ENCODE data around the gene ULBP2.
"Not testable (repeated sequence)": the region's sequence is repeated elsewhere in the genome, so short reads cannot be mapped to it uniquely, and the experiment has no call there.

The ULBP2 gene

GRCh38 chr6:149927025-149927424 is 14.8 kb upstream of the ULBP2 start:
- DNase-seq: not testable (repeated sequence)

GRCh38 chr6:149929422-149929821 is 12.4 kb upstream of the ULBP2 start:
- no peak for DNase-seq

DNA sequence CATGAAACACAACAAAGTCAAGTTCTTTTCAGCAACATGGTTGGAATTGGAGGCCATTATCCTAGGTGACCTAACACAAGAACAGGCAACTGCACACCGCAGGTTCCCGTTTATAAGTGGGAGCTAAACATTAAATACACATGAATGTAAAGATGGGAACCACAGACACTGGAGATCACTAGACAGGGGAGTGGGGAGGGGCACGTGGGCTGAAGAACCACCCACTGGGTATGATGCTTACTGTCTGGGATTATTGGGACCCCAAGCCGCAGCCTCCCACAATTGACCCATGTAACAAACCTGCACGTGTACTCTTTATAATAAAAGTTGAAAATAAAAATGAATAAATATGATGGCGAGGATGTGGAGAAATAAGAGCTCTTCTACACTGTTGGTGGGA is 10.3 kb upstream of the ULBP2 start:
- DNase-seq: no peak

DNA sequence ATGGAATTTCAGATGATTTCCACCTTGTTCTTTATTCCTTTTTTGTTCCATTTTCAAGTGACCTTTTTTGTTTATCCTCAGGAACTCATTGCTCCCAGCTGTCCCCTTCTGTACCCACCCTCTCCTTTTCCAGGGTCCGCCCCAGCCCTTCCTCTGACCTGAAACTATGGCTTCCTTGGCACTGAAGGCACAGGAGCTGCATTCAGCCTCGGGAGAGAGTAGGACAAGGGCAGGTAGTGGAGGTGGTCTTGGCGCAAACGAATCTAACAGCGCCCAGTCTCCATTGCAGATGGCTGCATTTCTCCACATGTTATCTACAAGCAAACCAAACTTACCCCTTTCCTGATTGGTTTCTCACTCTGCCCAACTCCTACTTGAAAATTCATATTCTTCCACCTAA is 8.8 kb upstream of the ULBP2 start:
- DNase-seq: no peak

GRCh38 chr6:149933461-149933860 is 8.4 kb upstream of the ULBP2 start:
- DNase-seq: no peak

GRCh38 chr6:149934249-149935156 is 7.3 kb upstream of the ULBP2 start:
- DNase-seq: peak; percentile 57 to 59

DNA sequence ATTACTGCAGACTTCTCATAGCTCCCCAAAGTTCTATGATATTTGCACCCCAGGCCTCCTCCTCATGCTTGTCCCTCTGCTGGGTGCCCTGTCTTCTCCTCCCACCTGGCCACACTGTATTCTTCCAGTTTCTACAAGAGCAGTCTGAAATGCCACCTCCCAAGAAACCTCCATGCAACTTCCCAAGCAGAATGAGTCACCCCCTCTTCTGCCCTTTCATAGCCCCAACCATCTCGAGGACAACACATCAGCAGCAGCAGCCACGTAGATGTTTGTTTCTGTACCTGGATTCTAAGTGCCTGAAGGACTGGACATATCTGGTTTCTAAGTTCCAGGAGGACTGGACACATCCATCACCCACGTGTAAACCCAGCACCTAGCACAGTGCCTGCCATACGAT is 6.6 kb upstream of the ULBP2 start:
- DNase-seq: no peak

- DNase-seq: no peak
Observed at GRCh38 chr6:149935668-149936067, 6.1 kb upstream of the ULBP2 start.

- DNase-seq: no peak
Observed at GRCh38 chr6:149936743-149937142, 5.1 kb upstream of the ULBP2 start.

GRCh38 chr6:149938013-149938570 is 3.7 kb upstream of the ULBP2 start:
- not testable (repeated sequence) for DNase-seq

- DNase-seq: peak in 1 of 2 experiments; percentile 41
Observed at GRCh38 chr6:149938571-149939355, 3.1 kb upstream of the ULBP2 start.

DNA sequence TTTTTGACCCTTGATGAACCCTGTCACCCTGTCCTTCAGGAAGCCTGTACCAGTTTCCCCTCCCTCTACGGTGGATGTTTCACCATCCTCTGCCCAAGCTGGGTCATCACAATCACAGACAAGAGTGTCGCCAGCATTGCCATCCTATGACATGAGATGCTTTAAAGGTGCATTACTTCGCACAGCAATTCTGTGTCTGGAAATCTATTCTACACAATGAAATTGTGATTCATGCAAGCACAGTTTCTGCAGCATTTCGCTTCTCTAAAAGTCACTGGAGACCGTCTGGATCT is 2.5 kb upstream of the ULBP2 start:
- DNase-seq: no peak

GRCh38 chr6:149939909-149940671 is 1.7 kb upstream of the ULBP2 start:
- no peak for DNase-seq

GRCh38 chr6:149940672-149940982 is 1.2 kb upstream of the ULBP2 start:
- no peak for DNase-seq

GRCh38 chr6:149942461-149942829 is 631 bp downstream of the ULBP2 start:
- no peak for DNase-seq

- DNase-seq: not testable (repeated sequence)
Observed at GRCh38 chr6:149943321-149943720, 1.5 kb downstream of the ULBP2 start.

GRCh38 chr6:149945276-149945675 is 3.5 kb downstream of the ULBP2 start:
- DNase-seq: not testable (repeated sequence)

GRCh38 chr6:149946631-149947030 is 4.8 kb downstream of the ULBP2 start:
- not testable (repeated sequence) for DNase-seq

DNA sequence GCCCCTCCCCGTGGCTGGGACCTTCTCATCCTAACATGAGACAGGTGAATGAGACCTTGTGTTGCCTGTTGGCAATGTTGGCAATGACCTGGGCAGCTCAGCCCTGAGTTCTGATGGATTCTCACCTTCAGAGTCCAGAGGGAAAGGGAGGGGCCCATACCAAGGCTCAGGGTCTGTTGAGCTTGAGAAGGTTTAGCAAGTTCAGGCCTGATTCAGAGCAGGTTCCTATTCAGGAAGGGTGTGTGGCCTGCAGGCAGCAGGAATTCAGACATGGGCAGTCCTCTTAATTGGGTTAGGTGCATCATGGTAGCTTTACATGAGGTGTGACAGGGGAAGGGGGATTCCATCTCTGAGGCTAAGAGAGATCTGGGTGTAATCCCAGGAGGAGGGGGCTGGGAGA is 5.7 kb downstream of the ULBP2 start:
- DNase-seq: not testable (repeated sequence)

- DNase-seq: no peak
Observed at GRCh38 chr6:149948011-149948410, 6.2 kb downstream of the ULBP2 start.

DNA sequence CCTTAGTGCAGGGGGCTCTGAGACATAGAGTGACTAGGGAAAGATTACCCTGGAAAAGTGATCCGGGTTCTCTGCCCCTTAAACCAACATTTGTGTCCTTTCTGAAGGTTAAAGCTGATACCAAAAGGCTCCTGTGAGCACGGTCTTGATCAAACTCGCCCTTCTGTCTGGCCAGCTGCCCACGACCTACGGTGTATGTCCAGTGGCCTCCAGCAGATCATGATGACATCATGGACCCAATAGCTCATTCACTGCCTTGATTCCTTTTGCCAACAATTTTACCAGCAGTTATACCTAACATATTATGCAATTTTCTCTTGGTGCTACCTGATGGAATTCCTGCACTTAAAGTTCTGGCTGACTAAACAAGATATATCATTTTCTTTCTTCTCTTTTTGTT is 6.8 kb downstream of the ULBP2 start:
- no peak for DNase-seq

GRCh38 chr6:149950423-149950822 is 8.6 kb downstream of the ULBP2 start:
- DNase-seq: no peak

GRCh38 chr6:149951096-149951495 is 9.3 kb downstream of the ULBP2 start:
- DNase-seq: no peak

Data from stimulated activated CD4-positive, alpha-beta T cell treated with anti-CD3 and anti-CD28 coated beads, Interleukin-4, amount 100 ng/mL, for 4 hours (primary cell).